Fibroblast of peridontal ligament (primary cell): ENCODE measurements around the gene GLIS1.

ENCODE experiments used
- DNase-seq: peaks from one replicate; pipeline ENCODE4 v3.0.0-alpha.2; 2010; ENCODE audit errors: extremely low read depth

Gene GLIS1

DNA sequence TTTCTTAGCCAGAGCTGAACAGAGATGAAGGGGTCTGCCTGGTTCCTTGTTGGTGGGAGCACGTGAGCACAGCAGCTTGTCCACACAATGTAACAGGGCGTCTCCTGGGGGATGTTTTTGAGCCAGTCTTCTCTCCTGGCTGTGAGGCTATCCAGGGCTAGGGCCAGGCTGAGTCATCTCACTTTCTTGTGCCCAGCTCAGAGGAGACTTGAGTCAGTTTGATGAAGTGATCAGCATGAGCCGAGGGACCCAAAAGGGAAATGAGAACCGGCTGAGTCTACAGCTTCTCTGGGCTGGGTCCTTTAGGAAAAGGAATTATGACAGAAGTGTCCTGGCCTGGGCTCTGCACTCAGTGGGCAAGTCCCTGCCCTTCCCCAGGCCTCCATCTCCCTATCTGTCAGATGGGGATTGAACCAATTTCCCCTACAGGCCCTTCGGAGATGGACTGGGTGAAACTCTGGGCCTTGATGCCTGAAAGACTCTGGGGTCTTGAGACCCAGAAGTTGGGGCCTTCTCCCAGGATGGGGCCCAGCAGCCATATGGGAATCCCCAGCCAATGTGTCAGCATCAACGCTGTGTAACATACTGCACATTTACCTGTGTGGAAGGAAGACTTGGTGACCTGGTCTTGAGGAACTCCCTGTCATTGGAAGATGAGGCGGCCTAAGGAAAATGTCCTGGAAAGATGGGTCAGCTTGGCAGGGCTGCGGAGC is 243.2 kb downstream of the GLIS1 start:
- DNase-seq = peak; percentile 48

- no peak for DNase-seq
Measured at GRCh38 chr1:53490351-53490750, 248.6 kb downstream of the GLIS1 start.

DNA sequence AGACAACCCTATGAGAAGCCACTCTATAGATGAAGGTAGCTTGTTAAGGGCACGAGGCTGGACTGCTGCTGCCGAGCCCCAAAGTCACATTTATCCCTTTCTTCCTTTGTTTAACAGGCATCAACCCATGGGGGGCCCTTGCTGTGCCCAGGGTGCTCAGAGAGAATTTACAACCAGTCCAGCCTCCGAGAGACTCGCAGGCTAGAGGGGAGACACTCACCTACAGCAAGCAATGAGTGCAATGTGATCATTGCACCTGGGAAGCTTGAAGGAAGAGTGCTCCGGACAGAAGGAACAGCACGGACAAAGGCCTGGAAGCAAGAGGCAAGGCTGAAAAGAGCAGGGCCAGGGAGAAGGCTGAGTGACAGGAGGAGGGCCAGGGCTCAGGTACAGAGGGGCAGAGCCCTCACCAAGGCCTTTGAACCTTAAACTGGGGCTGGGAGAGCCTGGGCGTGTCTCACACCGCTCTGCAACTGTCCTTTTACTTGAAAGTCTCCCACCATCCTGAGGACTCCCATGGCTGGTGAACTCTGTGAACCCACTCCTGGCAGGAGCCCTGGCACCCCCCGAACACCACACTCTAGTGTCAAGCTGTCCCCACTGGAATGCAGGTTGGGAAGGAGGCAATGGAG is 252.5 kb downstream of the GLIS1 start:
- no peak for DNase-seq

- DNase-seq = peak; percentile 84
Measured at GRCh38 chr1:53485478-53486394, 253.2 kb downstream of the GLIS1 start.

DNA sequence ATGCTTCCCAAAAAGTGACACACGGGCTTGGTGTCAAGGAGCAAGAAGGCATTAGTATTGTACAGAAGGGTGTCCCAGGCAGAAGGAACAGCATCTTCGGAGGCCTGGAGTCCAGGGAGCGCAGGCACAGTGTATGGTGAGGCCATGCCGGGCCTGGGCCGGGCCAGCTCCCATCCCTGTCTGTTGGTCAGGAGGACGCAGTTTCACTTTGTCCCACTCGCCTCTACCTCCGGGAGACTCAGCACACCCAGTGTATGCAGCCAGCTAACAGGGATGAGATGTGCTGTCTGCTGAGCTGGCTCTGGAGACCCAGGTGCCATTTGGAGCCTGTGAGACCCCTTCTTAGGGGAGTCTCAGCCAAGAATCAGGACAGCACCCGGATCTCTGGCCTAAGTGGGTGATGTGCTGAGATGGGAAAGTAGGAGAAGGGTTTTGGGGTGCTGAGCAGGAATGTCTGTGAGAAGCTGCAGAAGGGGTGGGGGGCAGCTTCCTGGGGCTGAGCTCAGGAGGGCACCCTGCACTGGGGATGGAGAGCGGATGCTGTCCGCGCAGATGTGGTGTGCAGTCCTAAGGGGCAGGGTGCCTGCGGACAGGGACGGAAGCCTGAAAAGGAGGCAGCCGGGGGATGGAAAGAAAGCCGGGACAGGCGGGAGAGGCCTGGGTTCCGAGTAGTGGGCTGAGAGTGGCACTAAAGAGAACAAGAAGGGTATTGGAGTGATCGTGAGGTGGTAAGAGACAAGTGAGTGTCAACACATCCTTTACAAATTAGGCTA is 254.1 kb downstream of the GLIS1 start:
- DNase-seq = no peak

DNA sequence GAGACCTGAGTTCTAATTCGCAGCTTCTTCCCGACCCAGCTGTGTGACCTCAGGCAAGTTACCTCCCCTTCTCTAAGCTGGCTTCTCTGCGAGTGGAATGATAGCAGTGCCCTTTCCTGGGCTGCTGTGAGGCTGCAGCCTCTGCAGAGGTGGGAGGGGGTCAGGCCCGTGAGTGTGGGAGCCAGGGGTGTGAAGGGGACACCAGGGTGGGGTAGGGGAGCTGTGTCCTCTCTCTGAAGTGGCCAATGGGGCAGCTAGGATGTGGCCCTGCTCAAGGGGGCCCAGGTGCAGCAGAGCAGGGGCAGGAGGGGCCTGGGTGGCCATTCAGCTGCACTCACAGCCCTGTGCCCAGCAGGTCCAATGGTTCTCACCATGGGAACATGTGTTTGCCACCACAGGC is 255.3 kb downstream of the GLIS1 start:
- no peak for DNase-seq

DNA sequence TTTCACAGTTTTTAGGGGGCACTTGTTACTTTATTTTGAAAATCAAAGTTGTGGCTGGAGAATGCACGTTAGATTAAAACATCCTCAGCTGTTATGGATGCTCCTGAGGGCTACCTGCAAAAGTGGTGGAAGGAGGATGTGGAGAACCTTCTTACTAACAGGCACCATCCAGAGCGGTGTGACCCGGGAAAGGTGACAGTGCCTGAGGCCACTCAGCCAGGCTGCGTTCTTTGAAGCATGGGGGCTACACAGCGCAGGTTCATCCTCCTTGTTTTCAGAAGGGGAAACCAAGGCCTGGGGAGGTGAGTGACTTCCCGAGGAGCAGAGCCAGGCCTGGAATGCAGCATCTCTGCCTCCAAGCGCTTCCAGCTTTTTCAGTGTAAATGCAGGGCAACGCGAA is 255.8 kb downstream of the GLIS1 start:
- no peak for DNase-seq

DNA sequence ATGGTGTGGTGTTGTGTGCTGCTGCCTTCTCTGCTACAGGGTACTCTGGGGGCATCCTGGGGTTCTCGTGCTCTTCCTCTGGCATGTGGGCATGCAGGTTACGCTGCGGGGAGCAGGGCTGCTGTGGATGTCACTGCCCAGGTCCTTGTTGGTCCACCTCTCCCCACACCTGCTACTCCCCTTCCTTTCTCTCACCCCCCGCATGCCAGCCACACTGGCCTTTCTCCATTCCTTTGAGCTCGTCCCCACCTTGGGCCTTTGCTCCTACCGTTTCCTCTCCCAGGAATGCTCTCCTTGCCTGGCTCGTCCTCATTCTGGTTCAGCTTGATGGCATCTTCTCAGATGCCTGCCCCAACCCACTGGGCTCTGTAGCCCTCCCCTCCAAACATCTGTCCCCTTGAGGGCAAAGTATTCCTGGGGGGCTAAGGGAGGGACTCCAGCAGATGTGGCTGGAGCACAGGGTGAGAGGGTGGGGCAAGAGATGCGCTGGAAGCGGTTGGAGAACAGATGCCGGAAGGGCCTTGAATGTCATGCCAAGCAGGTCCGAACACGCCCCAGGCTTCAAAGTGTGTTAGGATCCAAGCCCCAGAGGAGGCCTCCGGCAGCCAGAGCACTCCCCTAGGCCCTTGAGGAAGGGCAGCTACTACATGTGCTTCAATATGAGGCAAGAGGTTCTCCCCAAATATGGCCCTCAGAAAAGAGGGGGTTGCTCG is 256.4 kb downstream of the GLIS1 start:
- DNase-seq = no peak

DNA sequence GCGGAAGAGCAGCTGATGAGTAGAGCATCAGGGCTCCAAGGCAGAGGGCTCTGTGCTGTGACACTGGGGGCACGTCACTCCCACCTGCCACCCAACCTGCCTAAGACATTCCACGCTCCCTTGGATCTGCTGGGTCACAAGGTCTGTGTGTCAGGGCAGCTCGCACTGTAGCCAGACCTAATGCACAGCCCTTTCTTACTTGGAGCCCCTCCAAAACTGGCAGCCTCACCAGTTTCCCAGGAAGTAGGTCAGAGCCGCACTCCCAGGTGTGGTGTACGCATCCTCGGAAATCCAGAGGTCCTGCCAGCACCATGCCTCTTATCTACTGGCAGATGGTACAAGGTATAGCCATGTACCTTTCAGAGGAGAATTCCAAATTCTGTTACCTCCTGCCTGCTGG is 257.5 kb downstream of the GLIS1 start:
- no peak for DNase-seq

- DNase-seq = no peak
Measured at GRCh38 chr1:53480678-53481077, 258.3 kb downstream of the GLIS1 start.

DNA sequence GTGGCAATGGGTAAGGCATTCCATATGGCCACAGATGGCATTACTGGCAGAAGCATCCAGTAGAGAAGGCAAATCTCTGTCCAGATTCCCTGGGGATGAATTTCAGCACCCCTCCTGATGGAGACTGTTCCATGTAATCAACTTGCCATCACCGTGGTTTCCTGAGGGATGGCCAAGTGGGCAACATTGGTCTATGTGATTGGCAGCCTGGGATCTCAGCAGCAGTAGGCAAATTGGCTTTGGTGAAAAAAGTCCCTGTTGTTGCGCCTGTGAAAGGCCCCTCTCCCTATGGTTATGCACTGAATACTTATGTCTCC is 260.5 kb downstream of the GLIS1 start:
- no peak for DNase-seq

DNA sequence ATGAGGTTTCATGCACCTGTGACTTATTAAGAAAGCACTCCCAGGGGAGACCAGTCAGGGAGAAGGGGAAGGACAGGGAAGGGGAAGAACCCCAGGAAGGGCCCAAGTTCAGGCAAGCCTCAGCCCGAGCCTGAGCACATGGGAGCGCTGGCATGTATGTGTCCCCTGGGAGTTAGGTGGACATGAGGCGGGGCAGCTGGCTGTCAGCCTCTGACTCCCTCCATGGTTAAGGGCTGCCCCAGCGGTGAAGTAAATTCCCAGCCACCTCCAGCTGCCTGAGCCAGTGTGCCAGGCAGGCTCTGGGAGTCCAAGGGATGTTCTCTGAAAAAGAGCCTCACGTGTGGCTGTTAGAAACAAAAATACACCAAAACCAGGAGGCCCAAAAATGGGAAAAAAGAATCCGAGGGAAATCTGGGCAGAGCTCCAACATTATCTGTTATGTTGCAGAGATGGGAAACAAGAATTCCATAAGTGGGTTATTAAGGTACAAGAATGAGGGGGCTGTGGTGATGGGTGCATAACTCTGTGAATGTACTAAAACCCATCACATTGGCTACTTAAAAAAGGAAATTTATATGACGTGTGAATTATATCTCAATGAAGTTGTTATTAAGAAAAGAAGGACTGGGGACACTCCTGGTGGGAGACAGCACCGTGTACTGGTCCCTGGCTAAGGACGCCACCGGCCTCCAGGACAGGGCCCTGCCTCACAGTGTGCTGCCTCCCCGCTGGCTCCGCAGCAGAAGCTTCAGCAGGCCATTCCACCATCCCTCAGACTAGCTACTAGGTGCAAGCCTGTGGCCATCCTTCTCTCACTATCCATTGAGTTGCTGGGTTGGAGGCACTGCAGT is 261.1 kb downstream of the GLIS1 start:
- peak; percentile 12 for DNase-seq

GRCh38 chr1:53476579-53476978 is 262.4 kb downstream of the GLIS1 start:
- DNase-seq = no peak

- no peak for DNase-seq
Measured at GRCh38 chr1:53475664-53476063, 263.3 kb downstream of the GLIS1 start.

DNA sequence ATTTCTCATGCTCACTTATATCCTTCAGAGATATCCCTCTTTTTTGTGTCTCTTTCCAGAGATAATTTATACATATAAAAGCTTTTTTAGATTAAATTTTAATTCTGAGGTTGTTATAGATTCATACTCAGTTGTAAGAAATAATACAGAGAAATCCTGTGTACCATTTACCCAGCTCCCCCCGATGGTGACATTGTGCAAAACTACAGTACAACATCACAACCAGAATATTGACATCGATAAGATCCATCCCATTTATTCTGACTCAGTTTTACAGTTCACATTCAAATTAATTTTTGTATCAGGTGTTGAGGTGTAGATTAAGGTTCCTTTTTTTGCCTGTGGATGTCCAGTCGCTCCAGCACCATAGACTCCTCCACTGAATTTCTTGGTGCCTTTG is 265.5 kb downstream of the GLIS1 start:
- DNase-seq = peak; percentile 32

GRCh38 chr1:53471000-53471399 is 268.0 kb downstream of the GLIS1 start:
- DNase-seq = no peak

- no peak for DNase-seq
Measured at GRCh38 chr1:53470584-53470983, 268.4 kb downstream of the GLIS1 start.

DNA sequence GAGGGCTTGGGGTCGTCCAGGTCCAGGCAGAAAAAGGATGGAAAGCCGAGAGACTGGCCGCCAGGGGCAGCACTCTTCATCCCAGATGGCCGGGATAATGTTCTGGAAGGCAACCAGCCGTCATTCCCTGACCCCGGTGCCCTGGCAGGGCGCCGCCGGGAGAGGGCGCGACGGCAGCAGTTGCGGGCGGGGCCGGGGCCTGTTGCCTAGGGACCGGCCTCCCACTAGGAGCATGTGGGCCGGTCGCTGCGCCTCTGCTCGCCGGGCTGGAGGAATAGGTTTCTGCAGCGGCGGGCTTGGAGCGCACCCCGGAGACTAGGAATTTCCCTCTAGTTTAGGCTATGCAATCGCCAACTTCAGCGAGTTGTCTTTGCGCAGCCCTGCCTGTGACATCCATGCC is 268.8 kb downstream of the GLIS1 start:
- DNase-seq = no peak

DNA sequence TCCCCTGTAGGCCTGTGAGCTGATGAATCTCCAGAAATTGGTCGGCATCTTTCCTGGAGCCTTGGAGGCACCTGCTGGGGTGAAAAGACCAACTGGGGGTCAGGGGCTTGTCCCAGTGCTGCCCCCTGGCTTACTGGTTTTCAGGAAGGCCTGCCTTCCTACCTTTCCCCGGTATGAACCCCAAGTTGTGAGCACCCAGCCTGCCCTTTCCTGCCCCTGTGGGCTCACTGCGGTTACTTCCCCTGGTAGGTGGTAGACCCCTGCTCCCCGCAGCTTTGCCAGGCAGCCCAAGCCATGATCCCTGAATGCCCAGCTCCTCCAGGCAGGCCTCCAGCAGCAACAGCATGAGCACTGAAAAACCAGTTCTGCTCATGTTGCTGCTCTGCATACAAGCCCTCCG is 269.6 kb downstream of the GLIS1 start:
- DNase-seq = no peak

DNA sequence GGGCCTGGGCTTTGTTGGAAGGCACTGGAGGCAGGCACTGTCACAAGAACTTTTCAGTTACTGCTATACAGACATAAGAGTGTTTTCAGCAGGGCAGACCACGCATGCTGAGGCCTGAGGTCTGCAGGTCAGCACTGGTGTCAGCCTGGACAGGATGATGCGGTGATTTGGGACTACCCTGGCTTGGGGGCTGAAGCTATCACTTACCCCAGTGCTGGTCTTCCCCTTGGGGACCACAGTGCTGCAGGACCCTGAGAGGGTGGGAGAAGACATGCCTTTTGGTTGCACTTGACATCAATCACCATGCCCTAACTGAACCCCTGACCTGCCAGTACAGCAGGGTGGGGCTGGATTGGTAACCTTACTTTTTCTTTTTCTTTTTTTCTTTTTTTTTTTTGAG is 270.6 kb downstream of the GLIS1 start:
- DNase-seq = no peak

DNA sequence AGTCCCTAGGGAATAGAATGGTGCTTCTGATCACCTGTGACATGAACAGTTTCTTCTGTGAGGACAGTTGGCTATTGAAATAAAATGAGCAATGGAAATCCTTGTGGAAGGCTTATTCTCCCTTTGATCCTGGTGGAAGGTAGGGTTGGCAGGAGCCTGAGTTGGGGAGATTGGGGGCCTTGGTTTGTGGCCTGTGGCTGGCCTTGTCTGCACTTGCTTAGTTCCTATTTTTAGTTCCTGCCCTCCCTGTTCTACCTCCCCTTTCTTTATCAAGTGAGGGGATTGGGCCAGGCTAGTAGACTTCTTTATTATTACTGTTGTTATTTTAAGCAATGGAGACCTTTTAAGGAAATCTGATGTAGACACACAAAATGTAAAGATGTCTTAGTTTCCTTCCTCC is 271.6 kb downstream of the GLIS1 start:
- DNase-seq = no peak
